Endothelial cell (in vitro differentiated cells): Measurements from ENCODE around the gene PCSK6. TPM values are rescaled to one million over a fixed set of nuclear protein-coding genes. Genes with fewer than 3 reads are reported as not detected.

Experiments
- DNase-seq: peaks from one replicate; pipeline ENCODE4 v3.0.0; 2021; ENCODE audit warnings: low spot score
- H3K27ac Mint-ChIP-seq: one replicate; pipeline ENCODE4 v1.8.0; 2021; ENCODE audit warnings: mixed read lengths, inconsistent platforms; ENCODE audit not compliant: unreplicated experiment
- H3K27me3 Mint-ChIP-seq: one replicate; pipeline ENCODE4 v1.8.0; 2021; ENCODE audit warnings: mild to moderate bottlenecking, moderate library complexity, mixed read lengths, inconsistent platforms; ENCODE audit not compliant: unreplicated experiment
- H3K36me3 Mint-ChIP-seq: one replicate; pipeline ENCODE4 v1.8.0; 2021; ENCODE audit warnings: mild to moderate bottlenecking, low read depth, mixed read lengths, inconsistent platforms; ENCODE audit not compliant: unreplicated experiment
- H3K4me1 Mint-ChIP-seq: one replicate; pipeline ENCODE4 v1.8.0; 2021; ENCODE audit warnings: mild to moderate bottlenecking, mixed read lengths, inconsistent platforms; ENCODE audit not compliant: unreplicated experiment
- H3K4me3 Mint-ChIP-seq: one replicate; pipeline ENCODE4 v1.8.0; 2021; ENCODE audit warnings: mild to moderate bottlenecking, mixed read lengths, inconsistent platforms; ENCODE audit not compliant: unreplicated experiment
- H3K9me3 Mint-ChIP-seq: one replicate; pipeline ENCODE4 v1.8.0; 2021; ENCODE audit warnings: mixed read lengths, inconsistent platforms; ENCODE audit not compliant: unreplicated experiment
- CTCF ChIP-seq: fragments of 200-600 bp; sonication (generic); IDR thresholded peaks from one replicate; pipeline ENCODE4 v1.5.0; 2021; ENCODE audit warnings: antibody characterized with exemption; ENCODE audit not compliant: unreplicated experiment
- total RNA-seq: library from RNA; stranded (reverse); fragmentation: NEBNext Ultra II Directional; extraction: Animal tissue kit (Norgen Biotek cat#: 25700); gene quantifications from one replicate; pipeline ENCODE4 v1.2.1, GENCODE V29; 2021; ENCODE audit not compliant: unreplicated experiment

Gene PCSK6
- total RNA-seq, 1 donor from 2014 or later, result 0.13 TPM

- H3K4me3 Mint-ChIP-seq, result no peak overlapping the region
- no peaks in the 10 kb centered on the region for H3K36me3 Mint-ChIP-seq
- no peaks in the 10 kb centered on the region for H3K4me1 Mint-ChIP-seq
- H3K9me3 Mint-ChIP-seq, result no peaks in the 10 kb centered on the region
- no peak for TF ChIP-seq CTCF
- no peak for DNase-seq
- peaks cover 10% of the 10 kb centered on the region for H3K27me3 Mint-ChIP-seq
- H3K27ac Mint-ChIP-seq, result no peak overlapping the region
Measured at GRCh38 chr15:101382544-101382943, 107.0 kb downstream of the PCSK6 start.

GRCh38 chr15:101381671-101382212 lies 107.8 kb downstream of the PCSK6 start:
- no peak for TF ChIP-seq CTCF
- H3K36me3 Mint-ChIP-seq, result no peaks in the 10 kb centered on the region

DNA sequence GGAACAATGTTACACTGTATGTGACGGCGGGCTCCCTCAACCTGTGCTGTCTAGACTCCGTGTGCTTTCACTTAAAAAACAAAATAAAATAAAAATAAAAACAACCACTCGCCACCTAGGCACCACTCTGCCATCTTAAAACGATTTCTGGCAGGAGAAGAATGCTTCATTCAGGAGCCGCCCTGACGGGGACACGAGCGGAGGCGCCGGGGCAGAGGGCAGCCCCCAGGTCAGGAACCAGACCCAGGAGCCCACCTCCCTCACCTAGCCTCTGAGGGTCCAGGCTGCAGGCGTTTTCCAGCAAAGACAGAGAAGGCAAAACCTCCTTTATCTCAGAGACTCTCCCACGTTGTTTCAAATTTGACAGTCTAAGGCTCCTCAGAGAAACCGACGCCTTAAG lies 109.4 kb downstream of the PCSK6 start:
- TF ChIP-seq CTCF, result no peak
- H3K4me1 Mint-ChIP-seq, result no peaks in the 10 kb centered on the region
- H3K4me3 Mint-ChIP-seq, result no peak overlapping the region
- H3K9me3 Mint-ChIP-seq, result no peaks in the 10 kb centered on the region
- H3K36me3 Mint-ChIP-seq, result no peaks in the 10 kb centered on the region
- DNase-seq, result no peak
- H3K27me3 Mint-ChIP-seq, result peaks cover 4% of the 10 kb centered on the region
- H3K27ac Mint-ChIP-seq, result no peak overlapping the region

More at GRCh38 chr15:101381671-101382212, 107.8 kb downstream of the PCSK6 start:
- no peak for DNase-seq
- Mint-ChIP-seq H3K9me3 (no peaks in the 10 kb centered on the region), H3K4me1 (no peaks in the 10 kb centered on the region), H3K27ac (no peak overlapping the region), H3K27me3 (peaks cover 6% of the 10 kb centered on the region), H3K4me3 (no peak overlapping the region)

GRCh38 chr15:101379647-101380046 lies 109.9 kb downstream of the PCSK6 start:
- H3K27me3 Mint-ChIP-seq, result peaks cover 4% of the 10 kb centered on the region
- no peak for TF ChIP-seq CTCF
- H3K36me3 Mint-ChIP-seq, result no peaks in the 10 kb centered on the region
- H3K4me1 Mint-ChIP-seq, result no peaks in the 10 kb centered on the region
- H3K9me3 Mint-ChIP-seq, result no peaks in the 10 kb centered on the region
- no peak for DNase-seq
- no peak overlapping the region for H3K27ac Mint-ChIP-seq
- H3K4me3 Mint-ChIP-seq, result no peak overlapping the region

DNA sequence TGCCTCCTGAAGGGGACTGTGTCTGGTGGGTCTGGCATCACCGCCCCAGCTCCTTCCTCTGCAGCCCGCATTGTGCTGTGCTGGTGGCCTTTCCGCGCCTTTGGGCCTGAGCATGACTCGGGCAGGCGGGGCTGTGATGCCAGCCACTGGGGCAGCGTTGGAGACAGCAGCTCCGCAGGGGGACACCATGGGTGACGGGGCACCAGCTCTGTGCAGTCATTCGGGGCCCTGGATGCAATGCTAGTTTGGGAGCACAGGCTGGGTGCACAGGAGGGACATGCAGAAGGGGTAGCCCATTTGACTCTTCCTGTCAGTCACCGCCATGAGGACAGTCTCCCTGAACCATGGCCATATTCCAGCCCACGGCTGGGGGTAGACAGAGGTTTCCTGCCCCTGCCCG lies 110.6 kb downstream of the PCSK6 start:
- Mint-ChIP-seq H3K27ac (no peak overlapping the region), H3K4me3 (no peak overlapping the region), H3K27me3 (peaks cover 4% of the 10 kb centered on the region), H3K9me3 (no peaks in the 10 kb centered on the region), H3K4me1 (no peaks in the 10 kb centered on the region), H3K36me3 (no peaks in the 10 kb centered on the region)
- no peak for DNase-seq
- no peak for TF ChIP-seq CTCF
